ENCODE measurements around the gene SYTL3.
"Not testable (repeated sequence)": the region's sequence is repeated elsewhere in the genome, so short reads cannot be mapped to it uniquely, and the experiment has no call there.

The SYTL3 gene

DNA sequence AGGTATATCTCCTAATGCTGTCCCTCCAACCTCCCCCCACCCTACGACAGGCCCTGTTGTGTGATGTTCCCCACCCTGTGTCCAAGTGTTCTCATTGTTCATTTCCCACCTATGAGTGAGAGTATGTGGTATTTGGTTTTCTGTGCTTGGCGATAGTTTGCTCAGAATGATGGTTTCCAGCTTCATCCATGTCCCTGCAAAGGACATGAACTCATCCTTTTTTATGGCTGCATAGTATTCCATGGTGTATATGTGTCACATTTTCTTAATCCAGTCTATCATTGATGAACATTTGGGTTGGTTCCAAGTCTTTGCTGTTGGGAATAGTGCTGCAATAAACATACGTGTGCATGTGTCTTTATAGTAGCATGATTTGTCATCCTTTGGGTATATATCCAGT lies 35.2 kb upstream of the SYTL3 start:
- H3K27me3 Mint-ChIP-seq; H3K27ac Mint-ChIP-seq; H3K4me1 Mint-ChIP-seq (ENCODE audit: low read depth); H3K4me3 Mint-ChIP-seq; H3K9me3 Mint-ChIP-seq; intact Hi-C loops (cut with micrococcal nuclease): not testable (repeated sequence)
- H3K36me3 Mint-ChIP-seq (ENCODE audit: low read depth): peaks cover 85% of the 10 kb centered on the region

DNA sequence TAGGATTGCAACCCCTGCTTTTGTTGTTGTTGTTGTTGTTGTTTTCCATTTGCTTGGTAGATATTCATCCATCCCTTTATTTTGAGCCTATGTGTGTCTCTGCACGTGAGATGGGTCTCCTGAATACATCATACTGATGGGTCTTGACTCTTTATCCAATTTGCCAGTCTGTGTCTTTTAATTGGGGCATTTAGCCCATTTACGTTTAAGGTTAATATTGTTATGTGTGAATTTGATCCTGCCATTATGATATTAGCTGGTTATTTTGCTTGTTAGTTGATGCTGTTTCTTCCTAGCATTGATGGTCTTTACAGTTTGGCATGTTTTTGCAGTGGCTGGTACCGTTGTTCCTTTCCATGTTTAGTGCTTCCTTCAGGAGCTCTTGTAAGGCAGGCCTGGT lies 31.6 kb upstream of the SYTL3 start:
- peaks cover 86% of the 10 kb centered on the region for H3K36me3 Mint-ChIP-seq (ENCODE audit: low read depth)

DNA sequence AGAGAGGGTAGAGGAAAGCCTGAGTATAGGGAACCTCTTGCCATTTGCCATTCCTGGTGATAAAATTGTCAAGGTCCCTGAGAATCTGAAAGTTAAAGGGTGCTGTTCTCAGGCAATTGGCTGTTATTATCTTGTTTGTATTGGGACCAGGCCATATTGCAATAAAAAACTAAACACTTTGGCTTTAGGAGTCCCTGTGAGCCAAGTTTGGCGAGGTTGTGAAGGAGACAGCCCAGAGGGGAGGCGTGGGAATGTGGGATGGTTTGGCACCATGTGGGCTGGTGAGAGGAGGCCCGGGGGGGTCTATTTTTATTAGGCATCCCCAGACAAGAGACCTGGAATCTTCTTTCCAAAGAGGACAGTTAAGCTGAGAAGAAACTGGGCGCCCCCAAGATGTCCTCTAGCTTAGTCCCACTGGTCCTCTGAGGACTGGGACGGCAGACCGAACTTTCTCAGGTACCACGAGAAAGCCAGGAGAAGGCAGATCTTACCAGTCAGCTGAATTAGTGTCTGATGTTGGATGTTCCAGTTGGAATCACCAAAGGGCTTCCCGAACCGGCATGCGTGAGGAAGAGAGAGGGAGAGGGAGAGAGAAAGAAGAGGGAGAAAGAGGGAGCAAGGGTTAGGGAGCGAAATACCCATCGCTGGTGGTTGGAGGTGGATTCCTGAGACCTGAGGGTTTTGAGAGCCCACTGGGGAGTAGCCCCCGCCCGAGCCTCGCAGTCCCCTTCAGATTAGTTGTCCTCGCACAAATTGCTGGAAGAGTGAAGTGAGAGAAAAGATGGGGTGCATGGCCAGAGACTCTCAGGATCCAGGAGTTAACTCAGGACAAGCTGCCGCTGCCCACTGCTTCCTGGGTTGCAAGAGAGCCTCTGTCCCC lies 29.7 kb upstream of the SYTL3 start:
- intact Hi-C loops (cut with micrococcal nuclease): no loop called here
- Mint-ChIP-seq H3K27me3 (no peaks in the 10 kb centered on the region), H3K9me3 (no peaks in the 10 kb centered on the region), H3K4me3 (no peak overlapping the region), H3K27ac (no peak overlapping the region), H3K4me1 (ENCODE audit: low read depth) (no peaks in the 10 kb centered on the region), H3K36me3 (ENCODE audit: low read depth) (peaks cover 97% of the 10 kb centered on the region)

More for the DNA sequence above, 31.6 kb upstream of the SYTL3 start:
- H3K9me3 Mint-ChIP-seq; H3K27me3 Mint-ChIP-seq; intact Hi-C loops (cut with micrococcal nuclease); H3K4me3 Mint-ChIP-seq; H3K4me1 Mint-ChIP-seq (ENCODE audit: low read depth); H3K27ac Mint-ChIP-seq: not testable (repeated sequence)

DNA sequence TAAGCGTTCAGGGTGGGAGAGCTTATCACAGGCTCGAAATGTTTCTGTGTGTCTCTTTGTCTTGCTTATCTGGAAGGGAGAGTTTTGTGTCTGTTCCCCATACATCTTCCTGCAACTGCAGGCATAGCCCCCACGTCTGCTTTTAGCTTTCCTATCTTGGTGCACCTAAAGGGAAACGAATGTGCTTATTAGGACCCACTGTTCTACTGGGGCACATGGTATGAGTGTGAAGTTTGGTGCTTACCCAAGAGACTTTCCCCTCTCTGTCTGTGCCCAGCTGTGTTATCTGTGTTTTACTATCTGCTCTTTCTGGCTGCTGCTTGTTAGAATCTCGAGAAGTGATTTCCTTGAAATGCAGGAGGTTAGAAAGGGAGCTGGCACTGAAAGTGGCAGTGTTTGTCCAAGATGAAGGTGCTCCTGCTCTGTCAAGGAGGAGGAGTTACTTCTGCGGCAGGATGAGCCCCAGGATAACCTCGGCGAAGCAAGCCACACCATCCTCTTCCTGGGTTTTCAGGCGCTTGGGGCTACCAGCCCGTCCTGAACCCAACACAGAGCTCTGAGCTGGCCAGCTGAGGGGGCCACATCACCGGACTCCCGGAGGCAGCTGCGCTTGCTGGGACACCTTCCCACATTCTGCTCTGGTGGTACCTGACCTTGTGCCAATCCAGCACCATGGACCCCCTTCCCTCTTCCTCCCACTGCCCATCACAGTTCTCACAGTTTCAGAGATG lies 28.7 kb upstream of the SYTL3 start:
- Mint-ChIP-seq H3K27ac (no peak overlapping the region), H3K36me3 (ENCODE audit: low read depth) (peaks cover 97% of the 10 kb centered on the region), H3K4me3 (no peak overlapping the region), H3K4me1 (ENCODE audit: low read depth) (no peaks in the 10 kb centered on the region), H3K27me3 (no peaks in the 10 kb centered on the region), H3K9me3 (no peaks in the 10 kb centered on the region)
- intact Hi-C loops (cut with micrococcal nuclease): no loop called here

DNA sequence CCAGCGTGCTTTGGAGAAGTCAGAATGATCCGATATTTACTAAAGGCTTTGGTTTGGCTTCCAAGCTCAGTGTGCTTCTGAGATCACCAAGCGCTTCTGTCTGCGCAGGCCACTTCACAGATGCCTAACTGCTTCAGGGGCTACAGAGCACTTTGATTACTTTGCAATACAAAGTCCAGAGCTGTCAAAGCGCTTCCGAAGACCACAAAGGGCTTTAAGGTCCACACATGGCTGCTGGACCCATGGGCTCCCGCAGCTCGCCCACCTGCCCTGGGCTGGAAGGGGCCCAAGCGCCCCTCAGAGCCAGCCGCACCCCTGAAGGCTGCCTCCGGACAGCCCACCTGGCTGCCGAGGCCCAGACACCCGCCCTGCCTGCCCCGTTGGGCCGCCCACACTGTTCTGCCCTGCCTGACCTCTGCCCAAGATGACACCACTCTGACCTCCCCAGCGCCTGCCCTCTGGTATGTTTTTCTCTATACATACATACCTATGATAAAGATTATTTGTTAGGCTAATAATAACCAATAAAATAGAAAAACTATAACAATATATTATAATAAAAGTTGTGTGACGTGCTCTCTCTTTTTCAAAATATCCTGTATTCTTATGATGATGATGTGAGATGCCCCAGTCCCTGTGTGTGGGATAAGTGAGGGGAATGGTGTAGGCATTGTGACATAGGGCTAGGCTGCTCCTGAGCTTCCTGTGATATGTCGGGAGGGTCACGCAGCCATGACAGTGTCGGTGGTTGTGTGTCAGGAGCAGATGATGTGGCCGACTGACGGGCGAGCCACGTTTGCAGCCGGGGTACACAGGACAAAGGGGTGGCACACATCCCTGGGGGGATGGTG lies 27.9 kb upstream of the SYTL3 start:
- no peaks in the 10 kb centered on the region for H3K9me3 Mint-ChIP-seq
- intact Hi-C loops (cut with micrococcal nuclease): no loop called here
- peaks cover 97% of the 10 kb centered on the region for H3K36me3 Mint-ChIP-seq (ENCODE audit: low read depth)
- H3K4me1 Mint-ChIP-seq (ENCODE audit: low read depth): no peaks in the 10 kb centered on the region
- no peaks in the 10 kb centered on the region for H3K27me3 Mint-ChIP-seq
- H3K4me3 Mint-ChIP-seq: no peak overlapping the region
- no peak overlapping the region for H3K27ac Mint-ChIP-seq

DNA sequence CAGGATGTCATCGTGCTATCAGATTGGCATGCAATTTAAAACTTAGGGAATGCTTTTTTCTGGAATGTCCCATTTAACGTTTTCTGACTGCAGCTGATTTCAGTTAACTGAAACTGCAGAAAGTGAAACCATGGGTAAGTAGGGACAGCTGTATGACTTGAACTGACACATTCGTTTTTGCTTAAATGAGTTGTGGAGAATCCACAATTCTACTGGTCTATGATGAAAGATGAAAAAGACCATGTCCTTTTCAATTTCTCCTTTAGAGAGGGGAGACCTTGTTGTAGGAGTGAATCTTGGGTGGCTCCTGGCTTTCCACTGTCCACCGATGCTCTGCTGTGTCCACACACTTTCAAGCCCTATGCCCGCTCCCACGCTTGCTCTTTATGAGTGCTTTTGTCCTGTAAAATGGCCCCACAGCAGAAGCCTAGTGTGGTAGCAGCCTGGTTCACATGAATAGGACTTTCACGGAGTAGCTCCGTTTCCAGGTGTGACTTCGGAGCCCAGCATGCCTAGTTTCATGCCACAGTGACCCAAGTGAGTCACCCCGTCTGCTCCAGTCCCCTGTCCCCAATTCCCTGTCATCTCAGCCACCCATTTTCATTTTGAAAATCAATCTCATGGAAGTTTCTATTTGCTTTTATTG lies 27.2 kb upstream of the SYTL3 start:
- H3K36me3 Mint-ChIP-seq (ENCODE audit: low read depth): peaks cover 97% of the 10 kb centered on the region
- H3K4me3 Mint-ChIP-seq: no peak overlapping the region
- H3K27ac Mint-ChIP-seq: no peak overlapping the region
- H3K9me3 Mint-ChIP-seq: no peaks in the 10 kb centered on the region
- no peaks in the 10 kb centered on the region for H3K27me3 Mint-ChIP-seq
- no peaks in the 10 kb centered on the region for H3K4me1 Mint-ChIP-seq (ENCODE audit: low read depth)
- intact Hi-C loops (cut with micrococcal nuclease): no loop called here

DNA sequence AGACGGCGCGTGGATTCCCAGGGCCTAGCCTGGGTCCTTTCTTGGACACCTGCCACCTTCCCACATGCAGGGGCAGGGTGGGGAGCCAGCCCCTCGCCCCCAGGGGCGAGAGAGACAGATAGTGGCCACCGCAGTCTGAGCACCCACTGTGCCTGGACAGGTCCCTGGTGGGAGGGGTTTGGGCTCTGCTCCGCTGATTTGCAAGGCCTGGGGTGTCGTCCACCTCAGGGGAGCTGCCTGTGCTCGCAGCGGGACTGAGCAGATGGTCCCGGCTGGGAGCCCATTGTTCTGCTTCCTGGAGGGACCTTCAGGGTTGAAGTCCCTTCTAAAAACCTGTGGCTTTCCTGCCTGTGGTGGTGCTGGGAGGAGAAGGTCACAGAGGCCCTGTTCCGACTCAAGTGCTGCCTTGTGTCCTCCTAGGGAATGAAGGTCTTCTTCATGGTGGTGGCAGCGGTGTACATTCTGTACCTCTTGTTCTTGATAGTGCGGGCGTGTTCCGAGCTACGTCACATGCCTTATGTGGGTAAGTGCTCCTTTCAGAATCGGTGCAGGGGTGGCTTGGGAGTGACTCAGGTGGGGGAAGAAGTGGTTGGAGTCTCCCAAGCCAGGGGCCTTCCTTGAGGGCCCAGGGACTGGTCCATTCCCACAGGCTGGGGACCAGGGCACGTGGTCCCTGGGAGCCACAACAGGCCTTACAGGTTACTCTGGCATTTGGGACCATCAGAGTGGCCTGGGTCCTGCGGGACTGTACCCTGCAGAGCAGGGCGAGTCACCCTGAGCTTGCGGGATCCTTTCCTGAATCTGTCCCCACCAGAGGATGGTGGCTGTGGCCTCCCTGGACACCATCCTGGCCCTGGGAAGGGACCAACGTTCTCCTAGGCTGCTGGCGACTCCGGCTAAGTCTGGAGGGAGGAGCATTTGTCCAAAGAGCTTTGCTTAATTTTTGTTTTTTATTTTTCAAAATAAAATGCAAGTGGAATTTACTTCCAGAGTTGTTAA lies 24.9 kb upstream of the SYTL3 start:
- Mint-ChIP-seq H3K4me1 (ENCODE audit: low read depth) (no peaks in the 10 kb centered on the region), H3K9me3 (no peaks in the 10 kb centered on the region), H3K27ac (no peak overlapping the region), H3K36me3 (ENCODE audit: low read depth) (peaks cover 98% of the 10 kb centered on the region), H3K27me3 (no peaks in the 10 kb centered on the region), H3K4me3 (no peak overlapping the region)
- intact Hi-C loops (cut with micrococcal nuclease): no loop called here

DNA sequence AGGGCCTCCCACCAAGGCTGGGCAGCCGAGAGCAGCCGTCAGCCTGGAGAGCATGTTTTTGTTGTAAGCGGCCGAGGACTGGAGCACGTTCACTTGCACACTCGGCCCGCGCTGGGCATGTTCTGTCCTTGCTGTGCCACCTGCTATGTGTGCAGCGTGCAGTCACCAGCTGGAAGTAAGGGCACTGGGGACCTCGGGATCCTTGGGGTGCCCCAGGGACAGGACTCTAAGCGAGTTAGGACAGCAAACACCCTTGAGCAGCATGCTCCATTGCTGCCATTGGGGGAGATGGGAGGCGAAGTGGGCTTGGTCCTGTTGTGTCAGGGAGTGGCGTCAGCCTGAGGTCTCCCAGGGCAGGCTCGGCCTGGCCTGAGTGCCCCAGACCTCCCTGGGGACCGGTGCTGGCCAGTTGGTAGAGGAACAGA lies 24.0 kb upstream of the SYTL3 start:
- no peaks in the 10 kb centered on the region for H3K4me1 Mint-ChIP-seq (ENCODE audit: low read depth)
- no peak overlapping the region for H3K27ac Mint-ChIP-seq
- intact Hi-C loops (cut with micrococcal nuclease): no loop called here
- H3K27me3 Mint-ChIP-seq: no peaks in the 10 kb centered on the region
- H3K36me3 Mint-ChIP-seq (ENCODE audit: low read depth): peaks cover 98% of the 10 kb centered on the region
- H3K4me3 Mint-ChIP-seq: no peak overlapping the region
- no peaks in the 10 kb centered on the region for H3K9me3 Mint-ChIP-seq

DNA sequence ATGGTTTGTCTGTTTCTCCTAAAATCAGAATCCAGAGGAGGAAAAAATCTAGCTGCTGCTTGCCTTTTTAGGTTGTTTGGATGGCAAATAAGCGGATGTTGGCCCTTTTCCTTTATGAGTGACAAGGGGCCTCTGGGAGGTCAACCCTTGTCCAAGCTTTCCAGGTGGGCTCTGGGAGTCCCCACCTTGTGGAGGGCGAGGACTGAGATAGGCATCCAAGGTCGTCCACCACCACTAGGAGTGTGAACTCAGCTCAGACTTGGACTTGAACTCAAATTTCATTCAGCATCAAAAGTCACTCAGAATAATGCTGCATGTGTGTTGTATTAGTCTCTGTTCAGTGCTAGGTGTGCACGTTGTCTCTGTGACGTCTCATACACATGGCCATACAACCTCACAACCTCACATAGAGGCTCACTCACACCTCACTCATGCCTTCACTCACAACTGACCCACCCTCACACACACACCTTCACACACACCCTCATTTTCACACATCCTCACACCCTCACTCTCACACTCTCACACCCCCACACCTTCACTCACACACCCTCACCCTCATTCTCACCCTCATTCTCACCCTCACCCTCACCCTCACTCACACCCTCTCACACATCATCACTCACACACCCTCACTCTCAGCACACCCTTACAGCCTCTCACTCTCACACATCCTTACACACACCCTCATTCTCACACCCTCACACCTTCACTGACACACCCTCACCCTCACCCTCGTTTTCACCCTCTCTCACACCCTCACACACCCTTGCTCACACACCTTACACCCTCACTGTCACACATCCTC lies 23.3 kb upstream of the SYTL3 start:
- no peaks in the 10 kb centered on the region for H3K9me3 Mint-ChIP-seq
- H3K36me3 Mint-ChIP-seq (ENCODE audit: low read depth): peaks cover 98% of the 10 kb centered on the region
- H3K27ac Mint-ChIP-seq: no peak overlapping the region
- H3K4me3 Mint-ChIP-seq: no peak overlapping the region
- intact Hi-C loops (cut with micrococcal nuclease): no loop called here
- peaks cover 5% of the 10 kb centered on the region for H3K4me1 Mint-ChIP-seq (ENCODE audit: low read depth)
- H3K27me3 Mint-ChIP-seq: no peaks in the 10 kb centered on the region

DNA sequence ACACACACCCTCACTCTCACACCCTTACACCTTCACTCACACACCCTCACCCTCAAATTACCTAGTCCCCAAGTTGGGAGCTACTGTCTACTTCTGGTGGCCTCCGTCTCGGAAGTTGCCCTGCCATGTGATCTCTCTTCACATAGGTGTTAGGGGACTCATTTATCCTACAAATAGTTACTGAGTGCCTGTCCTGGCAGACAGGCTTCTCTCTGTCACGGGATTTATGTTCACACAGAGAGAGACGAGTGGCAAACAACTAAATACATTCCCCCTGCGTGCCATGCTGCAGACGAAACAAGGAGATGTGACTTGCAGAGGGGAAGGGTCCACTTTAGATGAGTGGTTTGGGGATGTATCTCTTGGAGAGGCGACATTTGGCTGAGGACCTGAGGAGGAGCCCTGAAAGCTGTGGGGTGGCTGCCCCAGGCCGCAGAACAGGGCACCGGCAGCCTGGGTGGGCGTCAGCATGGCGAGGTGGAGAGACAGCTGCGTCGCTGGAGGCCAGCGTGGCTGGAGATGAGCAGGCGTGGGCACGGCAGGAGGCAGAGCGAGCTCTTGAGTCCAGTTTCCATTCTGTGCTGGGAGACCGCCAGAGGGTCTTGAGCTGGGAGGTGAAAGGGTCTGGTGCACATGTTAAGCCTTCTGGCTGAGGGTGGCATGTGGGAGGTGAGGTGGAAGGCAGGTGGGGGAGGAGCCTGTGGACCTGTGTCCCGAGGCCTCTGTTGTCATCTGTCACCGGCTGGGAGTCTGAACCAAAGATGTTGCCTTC lies 22.5 kb upstream of the SYTL3 start:
- intact Hi-C loops (cut with micrococcal nuclease): no loop called here
- no peak overlapping the region for H3K4me3 Mint-ChIP-seq
- H3K9me3 Mint-ChIP-seq: no peaks in the 10 kb centered on the region
- peaks cover 98% of the 10 kb centered on the region for H3K36me3 Mint-ChIP-seq (ENCODE audit: low read depth)
- no peaks in the 10 kb centered on the region for H3K27me3 Mint-ChIP-seq
- H3K27ac Mint-ChIP-seq: no peak overlapping the region
- H3K4me1 Mint-ChIP-seq (ENCODE audit: low read depth): peaks cover 13% of the 10 kb centered on the region

DNA sequence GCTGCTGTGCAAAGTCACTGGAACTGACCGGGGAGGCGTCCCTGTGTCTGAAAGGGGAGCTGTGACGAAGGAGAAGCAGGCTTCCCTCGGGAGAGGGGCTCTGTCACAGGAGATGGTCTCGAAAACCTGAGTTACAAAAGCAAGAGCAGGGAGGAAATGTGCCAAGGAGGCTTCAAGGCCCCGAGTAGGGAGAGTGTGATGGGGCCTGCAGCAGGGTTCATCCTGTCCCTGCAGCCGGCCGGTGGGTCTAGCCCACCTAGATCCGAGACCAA lies 22.0 kb upstream of the SYTL3 start:
- Mint-ChIP-seq H3K27ac (no peak overlapping the region), H3K27me3 (no peaks in the 10 kb centered on the region), H3K4me1 (ENCODE audit: low read depth) (peaks cover 16% of the 10 kb centered on the region), H3K9me3 (no peaks in the 10 kb centered on the region), H3K36me3 (ENCODE audit: low read depth) (peaks cover 98% of the 10 kb centered on the region), H3K4me3 (no peak overlapping the region)
- intact Hi-C loops (cut with micrococcal nuclease): no loop called here

DNA sequence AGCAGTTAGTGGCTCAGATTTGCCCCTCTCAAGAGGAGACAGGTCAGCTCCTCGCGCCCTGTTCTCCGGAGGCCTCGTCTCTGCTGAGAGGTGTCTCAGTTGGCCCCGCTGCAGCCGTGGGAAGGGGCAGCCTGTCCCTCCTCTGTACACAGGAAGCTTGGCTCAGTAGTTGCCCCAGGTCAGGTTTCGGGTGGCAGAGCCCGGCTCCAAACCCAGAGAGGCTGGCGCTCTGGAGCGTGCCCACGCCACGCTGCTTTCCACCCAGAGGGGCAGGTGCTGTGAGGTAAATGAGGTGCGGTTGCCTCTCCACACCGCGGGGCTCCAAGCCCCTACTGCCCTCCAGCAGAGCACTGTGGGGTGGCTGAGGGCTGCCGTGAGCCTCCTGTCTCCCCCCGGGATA lies 21.3 kb upstream of the SYTL3 start:
- Mint-ChIP-seq H3K27ac (no peak overlapping the region), H3K9me3 (no peaks in the 10 kb centered on the region), H3K4me1 (ENCODE audit: low read depth) (peaks cover 16% of the 10 kb centered on the region), H3K27me3 (no peaks in the 10 kb centered on the region), H3K36me3 (ENCODE audit: low read depth) (peaks cover 99% of the 10 kb centered on the region), H3K4me3 (no peak overlapping the region)
- intact Hi-C loops (cut with micrococcal nuclease): no loop called here
